B cell (primary cell): ENCODE results near the gene ECT2. TPM values are rescaled to one million over a fixed set of nuclear protein-coding genes. Genes with fewer than 3 reads are reported as not detected.

Experiments used
- ATAC-seq: fragments of 200-7000 bp; cut with Tn5 transposase; one replicate; pipeline ENCODE4 v1.10.0; 2021; ENCODE audit warnings: low read depth, mild to moderate bottlenecking, moderate number of reproducible peaks, moderate library complexity
- CTCF ChIA-PET: fragments of 350-600 bp; sonication (Branson Sonifier 250); formaldehyde crosslinking; loops from one replicate; lab custom pipeline; 2021; ENCODE audit warnings: antibody characterized with exemption, inconsistent platforms; lab: Charles Lee
- POLR2A ChIA-PET: fragments of 350-600 bp; sonication (Branson Sonifier 250); formaldehyde crosslinking; loops from one replicate; lab custom pipeline; 2021; ENCODE audit warnings: antibody characterized with exemption; lab: Charles Lee
- DNase-seq: peaks from one replicate; pipeline ENCODE4 v3.0.0; 2013
- H2AFZ ChIP-seq: 2 replicates; pipeline ENCODE4 v1.6.1; 2012; ENCODE audit warnings: mild to moderate bottlenecking, low read depth, low read length; ENCODE audit not compliant: insufficient read depth, poor library complexity, severe bottlenecking
- H3K27ac ChIP-seq, 2 donors: 1 replicate in 1 of 2; 2 replicates in 1 of 2; pipeline ENCODE4 v1.5.1; 2012 to 2013; ENCODE audit warnings: low read length in 2 of 2, mild to moderate bottlenecking in 2 of 2, moderate library complexity in 1 of 2
- H3K27me3 ChIP-seq, 4 experiments: fragments of 200-600 bp in 1 of 4; sonication (generic) in 1 of 4; replicated peaks in 1 of 4; 1 replicate in 2 of 4; 2 replicates in 2 of 4; pipeline versions ENCODE4 v1.6.1 to v1.7.0; 2013 to 2016; ENCODE audit warnings: low read length in 3 of 4, mild to moderate bottlenecking in 2 of 4, mixed read lengths in 1 of 4, moderate library complexity in 1 of 4; ENCODE audit not compliant: insufficient read depth in 4 of 4, control insufficient read depth in 3 of 4; ENCODE audit errors: control extremely low read depth in 1 of 4
- H3K36me3 ChIP-seq, 2 experiments: replicated peaks in 1 of 2; 1 replicate in 1 of 2; 2 replicates in 1 of 2; pipeline versions ENCODE4 v1.6.1 to v1.7.1; 2013; ENCODE audit warnings: low read length in 1 of 2; ENCODE audit not compliant: insufficient read depth in 2 of 2, control insufficient read depth in 1 of 2; ENCODE audit errors: control extremely low read depth in 1 of 2, extremely low read depth in 1 of 2
- H3K4me1 ChIP-seq, 2 donors: fragments of 200-600 bp in 1 of 2; sonication (generic) in 1 of 2; 1 replicate in 1 of 2; 2 replicates in 1 of 2; pipeline versions ENCODE4 v1.5.1 to v1.6.1; 2013 to 2017; ENCODE audit warnings: low read length in 2 of 2; ENCODE audit not compliant: control insufficient read depth in 2 of 2, insufficient read depth in 2 of 2
- H3K4me2 ChIP-seq: replicated peaks from 2 replicates; pipeline ENCODE3; 2012; ENCODE audit warnings: mild to moderate bottlenecking, low read depth, low read length; ENCODE audit not compliant: poor library complexity, severe bottlenecking
- H3K4me3 ChIP-seq, 5 experiments: fragments of 200-600 bp in 1 of 5; sonication (generic) in 1 of 5; 1 replicate in 3 of 5; 2 replicates in 2 of 5; pipeline versions ENCODE4 v1.5.1 to v1.7.0; 2011 to 2016; ENCODE audit warnings: low read length in 4 of 5, mild to moderate bottlenecking in 4 of 5, low read depth in 2 of 5, control low read depth in 1 of 5, moderate library complexity in 1 of 5; ENCODE audit not compliant: insufficient read depth in 1 of 5; ENCODE audit errors: control extremely low read depth in 1 of 5, extremely low read depth in 1 of 5
- H3K79me2 ChIP-seq: fragments of 200-600 bp; sonication (generic); one replicate; pipeline ENCODE4 v1.6.0; 2016; ENCODE audit warnings: low read length; ENCODE audit not compliant: control insufficient read depth, insufficient read depth
- H3K9ac ChIP-seq: fragments of 200-600 bp; sonication (generic); 2 replicates; pipeline ENCODE4 v1.6.1; 2017; ENCODE audit warnings: mild to moderate bottlenecking, low read length, moderate library complexity
- H3K9me3 ChIP-seq, 3 donors: one replicate each; pipeline versions ENCODE4 v1.6.1 to v1.7.1; 2013; ENCODE audit warnings: low read length in 2 of 3; ENCODE audit not compliant: control insufficient read depth in 2 of 3, insufficient read depth in 1 of 3; ENCODE audit errors: control extremely low read depth in 1 of 3
- H4K20me1 ChIP-seq: 2 replicates; pipeline ENCODE4 v1.6.0; 2012; ENCODE audit warnings: mild to moderate bottlenecking, low read length; ENCODE audit not compliant: insufficient read depth, control insufficient read depth, poor library complexity, severe bottlenecking
- H3K27ac Mint-ChIP-seq: one replicate; pipeline ENCODE4 v1.8.0; 2021; ENCODE audit warnings: mixed read lengths
- H3K27me3 Mint-ChIP-seq: one replicate; pipeline ENCODE4 v1.8.0; 2021; ENCODE audit warnings: mixed read lengths
- H3K4me1 Mint-ChIP-seq: one replicate; pipeline ENCODE4 v1.8.0; 2021; ENCODE audit warnings: mixed read lengths
- H3K4me3 Mint-ChIP-seq: one replicate; pipeline ENCODE4 v1.8.0; 2021; ENCODE audit warnings: mixed read lengths
- H3K9me3 Mint-ChIP-seq: one replicate; pipeline ENCODE4 v1.8.0; 2022; ENCODE audit warnings: mixed read lengths; ENCODE audit not compliant: insufficient read depth
- EZH2 ChIP-seq: IDR thresholded peaks from 2 replicates; pipeline ENCODE4 v1.6.1; 2012; ENCODE audit warnings: borderline replicate concordance, low read depth, mild to moderate bottlenecking, moderate library complexity, low read length; ENCODE audit not compliant: insufficient read depth, poor library complexity, severe bottlenecking
- WGBS: methylation state at CpG from one replicate; pipeline ENCODE4 v1.1.5; 2013; ENCODE audit warnings: missing lambda C conversion rate; ENCODE audit not compliant: insufficient coverage; 5-methylcytosine and 5-hydroxymethylcytosine counted together
- intact Hi-C: fragments of 100-400 bp; cut with micrococcal nuclease; formaldehyde crosslinking; loops from one replicate; pipeline ENCODE4 v1.10.0; 2022
- polyA plus RNA-seq: library from polyadenylated mRNA; depleted of rRNA; stranded (reverse); fragments of >200 nt; gene quantifications from 2 replicates; pipeline ENCODE4 v1.2.3, GENCODE V29; 2012
- total RNA-seq, 2 donors: library from RNA; stranded (reverse); fragments of 120-200 nt in 1 of 2; gene quantifications; 1 replicate in 1 of 2; 2 replicates in 1 of 2; pipeline versions ENCODE4 v1.2.3 to v1.2.4, GENCODE V29; 2013 to 2022
- TF ChIP-seq, protein P1 (sequence below): fragments of 200-600 bp; IDR thresholded peaks from one replicate; pipeline ENCODE4 v1.8.0; 2022; ENCODE audit warnings: antibody characterized with exemption, mild to moderate bottlenecking

Gene ECT2
- total and polyA plus RNA-seq, 2 donors (not counting 1 experiment from before 2014, with no cell fraction given): 1.00 to 5.1 TPM

DNA sequence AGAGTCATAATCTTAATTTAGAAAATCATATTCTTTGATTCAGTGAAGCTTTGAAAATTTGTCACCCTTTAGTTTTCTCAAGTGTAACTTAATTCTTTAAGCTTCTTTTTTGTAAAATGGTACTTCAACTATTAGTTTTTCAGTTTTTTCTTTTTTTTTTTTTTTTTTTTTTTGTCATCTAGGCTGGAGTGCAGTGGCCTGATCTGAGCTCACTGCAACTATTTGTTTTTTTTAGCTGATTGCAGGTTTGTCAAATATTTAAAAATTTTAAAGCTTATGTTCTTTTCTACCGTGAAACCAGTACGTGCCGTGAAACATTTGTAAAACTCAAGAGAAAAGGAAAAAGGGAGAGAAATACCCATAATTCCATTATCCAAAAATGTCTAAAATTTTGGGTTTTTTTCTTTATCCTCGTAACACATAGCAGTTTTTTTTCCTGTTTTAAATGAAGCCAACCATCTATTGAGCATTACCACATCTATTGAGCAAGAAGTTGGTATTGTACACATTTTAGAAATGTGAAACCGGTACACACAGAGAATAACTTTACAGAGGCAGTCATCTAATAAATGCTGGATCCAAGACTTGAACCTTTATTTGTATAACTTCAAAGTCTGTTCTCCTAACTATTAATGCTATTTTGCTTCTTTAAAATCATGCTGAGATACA is 25.7 kb downstream of the ECT2 start:
- H3K4me3 Mint-ChIP-seq: no peak overlapping the region
- no peak overlapping the region for H3K4me2 ChIP-seq
- no peak overlapping the region for H3K27ac ChIP-seq
- no peaks in the 10 kb centered on the region for H3K9me3 ChIP-seq
- H4K20me1 ChIP-seq: no peaks in the 10 kb centered on the region
- intact Hi-C loops: no loop called here
- H3K36me3 ChIP-seq: peaks cover 0 to 2% of the 10 kb centered on the region in 2 experiments
- H3K27ac Mint-ChIP-seq: no peak overlapping the region
- DNase-seq: no peak
- no peak overlapping the region for H3K4me3 ChIP-seq
- H2AFZ ChIP-seq: no peak overlapping the region
- no peaks in the 10 kb centered on the region for H3K79me2 ChIP-seq
- H3K9me3 Mint-ChIP-seq: no peaks in the 10 kb centered on the region
- no peaks in the 10 kb centered on the region for H3K27me3 ChIP-seq
- no peak overlapping the region for H3K9ac ChIP-seq
- no peaks in the 10 kb centered on the region for H3K4me1 Mint-ChIP-seq
- ChIA-PET POLR2A (no interaction called here), CTCF (interaction anchor here (0.7 kb wide), 1 partner anchor 257 kb away, joined by 3 read pairs; no protein-coding TSS in a partner anchor)
- H3K4me1 ChIP-seq: no peaks in the 10 kb centered on the region
- no peak for TF ChIP-seq EZH2
- TF ChIP-seq, protein P1, sequence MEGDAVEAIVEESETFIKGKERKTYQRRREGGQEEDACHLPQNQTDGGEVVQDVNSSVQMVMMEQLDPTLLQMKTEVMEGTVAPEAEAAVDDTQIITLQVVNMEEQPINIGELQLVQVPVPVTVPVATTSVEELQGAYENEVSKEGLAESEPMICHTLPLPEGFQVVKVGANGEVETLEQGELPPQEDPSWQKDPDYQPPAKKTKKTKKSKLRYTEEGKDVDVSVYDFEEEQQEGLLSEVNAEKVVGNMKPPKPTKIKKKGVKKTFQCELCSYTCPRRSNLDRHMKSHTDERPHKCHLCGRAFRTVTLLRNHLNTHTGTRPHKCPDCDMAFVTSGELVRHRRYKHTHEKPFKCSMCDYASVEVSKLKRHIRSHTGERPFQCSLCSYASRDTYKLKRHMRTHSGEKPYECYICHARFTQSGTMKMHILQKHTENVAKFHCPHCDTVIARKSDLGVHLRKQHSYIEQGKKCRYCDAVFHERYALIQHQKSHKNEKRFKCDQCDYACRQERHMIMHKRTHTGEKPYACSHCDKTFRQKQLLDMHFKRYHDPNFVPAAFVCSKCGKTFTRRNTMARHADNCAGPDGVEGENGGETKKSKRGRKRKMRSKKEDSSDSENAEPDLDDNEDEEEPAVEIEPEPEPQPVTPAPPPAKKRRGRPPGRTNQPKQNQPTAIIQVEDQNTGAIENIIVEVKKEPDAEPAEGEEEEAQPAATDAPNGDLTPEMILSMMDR: no peak
- no CpG with 5 or more reads among the region's 5 CpGs for WGBS
- ATAC-seq: no peak
- H3K27me3 Mint-ChIP-seq: no peaks in the 10 kb centered on the region

DNA sequence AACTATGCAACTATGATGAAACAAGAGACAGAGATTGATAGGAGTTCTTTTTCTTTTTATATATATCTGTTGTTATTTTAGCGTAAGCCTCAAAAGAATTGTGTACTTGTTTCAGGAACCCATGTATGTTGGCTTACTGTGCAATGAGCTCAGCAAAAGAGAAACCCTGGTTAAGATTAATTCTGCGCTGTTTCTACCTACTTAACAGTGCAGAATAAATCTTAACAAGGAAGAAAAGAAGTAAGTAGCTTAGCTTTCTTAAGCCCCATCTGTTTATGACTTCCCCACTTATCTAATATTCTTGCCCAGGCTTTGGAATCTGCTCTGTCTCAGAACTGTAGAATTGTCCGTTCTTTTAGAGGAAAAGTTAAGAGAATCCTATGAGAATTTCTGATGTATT is 27.4 kb downstream of the ECT2 start:
- ATAC-seq (no peak), DNase-seq (no peak)
- Histone ChIP-seq H2AFZ (no peak overlapping the region), H3K79me2 (no peaks in the 10 kb centered on the region), H3K27me3 (no peaks in the 10 kb centered on the region), H3K4me2 (no peak overlapping the region), H3K27ac (no peak overlapping the region), H3K9me3 (no peaks in the 10 kb centered on the region), H3K4me3 (no peak overlapping the region), H3K9ac (no peak overlapping the region), H3K4me1 (no peaks in the 10 kb centered on the region), H3K36me3 (no peaks in the 10 kb centered on the region), H4K20me1 (no peaks in the 10 kb centered on the region)
- ChIA-PET POLR2A (no interaction called here), CTCF (no interaction called here)
- intact Hi-C loops: no loop called here
- Mint-ChIP-seq H3K27me3 (no peaks in the 10 kb centered on the region), H3K27ac (no peak overlapping the region), H3K4me3 (no peak overlapping the region), H3K4me1 (no peaks in the 10 kb centered on the region), H3K9me3 (no peaks in the 10 kb centered on the region)
- WGBS: 100% methylated on average over 1 of the region's 3 CpGs
- TF ChIP-seq, protein P1: no peak
- TF ChIP-seq EZH2: no peak
